Aorta (tissue), 5 donors: ENCODE measurements around the gene PEX11B. TPM values are rescaled to one million over a fixed set of nuclear protein-coding genes. Genes with fewer than 3 reads are reported as not detected.

Source experiments
- ATAC-seq: fragments of 200-7000 bp; cut with Tn5 transposase; one replicate; pipeline ENCODE4 v1.9.1; 2022; ENCODE audit warnings: moderate library complexity; ENCODE audit not compliant: low FRiP score
- DNase-seq, 2 donors: peaks; one replicate each; pipeline ENCODE4 v3.0.0-alpha.2; 2020
- H3K27ac ChIP-seq, 2 donors: one replicate each; pipeline ENCODE4 v1.5.1; 2013; ENCODE audit warnings: low read length in 2 of 2, mild to moderate bottlenecking in 2 of 2, moderate library complexity in 2 of 2, control low read depth in 1 of 2, inconsistent platforms in 1 of 2, low read depth in 1 of 2
- H3K27me3 ChIP-seq, 2 donors: one replicate each; pipeline ENCODE4 v1.6.1; 2013; ENCODE audit warnings: control low read depth in 1 of 2, low read length in 1 of 2, mild to moderate bottlenecking in 1 of 2, moderate library complexity in 1 of 2; ENCODE audit not compliant: insufficient read depth in 2 of 2, control insufficient read depth in 1 of 2
- H3K36me3 ChIP-seq, 2 donors: one replicate each; pipeline ENCODE4 v1.6.1; 2013; ENCODE audit warnings: control low read depth in 1 of 2, low read length in 1 of 2, mild to moderate bottlenecking in 1 of 2; ENCODE audit not compliant: insufficient read depth in 2 of 2, control insufficient read depth in 1 of 2
- H3K4me1 ChIP-seq, 2 donors: one replicate each; pipeline ENCODE4 v1.6.1; 2013; ENCODE audit warnings: low read length in 2 of 2, control low read depth in 1 of 2, mild to moderate bottlenecking in 1 of 2, moderate library complexity in 1 of 2; ENCODE audit not compliant: insufficient read depth in 2 of 2, control insufficient read depth in 1 of 2
- H3K4me3 ChIP-seq, 2 donors: one replicate each; pipeline ENCODE4 v1.5.1; 2013; ENCODE audit warnings: low read length in 2 of 2, control low read depth in 1 of 2, mild to moderate bottlenecking in 1 of 2
- H3K9me3 ChIP-seq: one replicate; pipeline ENCODE4 v1.6.1; 2013; ENCODE audit warnings: mild to moderate bottlenecking, low read length; ENCODE audit not compliant: control insufficient read depth
- WGBS, 2 donors: extraction: QIAGEN DNeasy Blood & Tissue Kit; methylation state at CpG; one replicate each; pipeline ENCODE4 v1.1.7; 2013; 5-methylcytosine and 5-hydroxymethylcytosine counted together
- intact Hi-C, 2 donors: fragments of 100-400 bp; cut with DNase I; formaldehyde crosslinking; loops; one replicate each; pipeline versions ENCODE4 v1.14.2 to v1.15.0; 2022
- polyA plus RNA-seq, 2 donors: library from polyadenylated mRNA; stranded (reverse); fragments of 200-250 nt; gene quantifications; one replicate each; pipeline ENCODE4 v1.2.3, GENCODE V29; 2013
- total RNA-seq, 2 donors: library from RNA; stranded (reverse); fragmentation: NEBNext Ultra II Directional; extraction: Animal tissue kit (Norgen Biotek cat#: 25700); gene quantifications; one replicate each; pipeline ENCODE4 v1.2.1, GENCODE V29; 2021
- donor health status: healthy with polysubstance abuse.
- donor health status: Bipolar disorder and iron deficiency.
- donor health status: DM: no; HTN: no; CAD: no.
- donor health status: DM: no; HTN: no; CAD: no.
- donor health status: DM: yes; HTN: yes; CAD: no.

The PEX11B gene
- total and polyA plus RNA-seq, 4 donors, result 10.0 to 20.6 (median 16.6) TPM

GRCh38 chr1:145956781-145957442 lies 38.4 kb upstream of the PEX11B start:
- DNase-seq (no peak), ATAC-seq (no peak)
- intact Hi-C loops, result loop anchor here in 1 of 2 donors (2.0 to 10.0 kb wide), 3 partner anchors 30 to 82 kb away; partner anchors contain the start of genes PEX11B and RBM8A
- Histone ChIP-seq H3K9me3 (no peaks in the 10 kb centered on the region), H3K36me3 (no peaks in the 10 kb centered on the region), H3K27me3 (no peaks in the 10 kb centered on the region), H3K4me1 (peaks cover 4 to 6% of the 10 kb centered on the region in 2 donors), H3K27ac (peak overlapping the region; percentile 88 to 89), H3K4me3 (peak overlapping the region; percentile 64 to 97)
- 0 to 1% methylated on average over 3 of the region's 3 CpGs for WGBS, 2 donors

- no peaks in the 10 kb centered on the region for H3K9me3 ChIP-seq
- DNase-seq, result no peak
- peak overlapping the region; percentile 8 to 97 for H3K4me3 ChIP-seq
- peak overlapping the region in 1 of 2 donors; percentile 18 for H3K27ac ChIP-seq
- H3K27me3 ChIP-seq, result no peaks in the 10 kb centered on the region
- H3K4me1 ChIP-seq, result peaks cover 4 to 11% of the 10 kb centered on the region in 2 donors
- intact Hi-C loops, result loop anchor here in 1 of 2 donors (2.0 to 10.0 kb wide), 3 partner anchors 30 to 82 kb away; partner anchors contain the start of genes PEX11B and RBM8A
- no peak for ATAC-seq
- no peaks in the 10 kb centered on the region for H3K36me3 ChIP-seq
These were observed 37.8 kb upstream of the PEX11B start for GRCh38 chr1:145956361-145956760.

GRCh38 chr1:145955436-145955835 lies 36.9 kb upstream of the PEX11B start:
- Histone ChIP-seq H3K27ac (no peak overlapping the region), H3K36me3 (no peaks in the 10 kb centered on the region), H3K9me3 (no peaks in the 10 kb centered on the region), H3K27me3 (no peaks in the 10 kb centered on the region), H3K4me1 (peaks cover 4 to 11% of the 10 kb centered on the region in 2 donors), H3K4me3 (peak overlapping the region in 1 of 2 donors; percentile 9)
- ATAC-seq (no peak), DNase-seq (no peak)
- WGBS, 2 donors, result 2 to 7% methylated on average over 2 of the region's 2 CpGs
- intact Hi-C loops, result loop anchor here in 1 of 2 donors (5.0 to 10.0 kb wide), 2 partner anchors 38 to 81 kb away; partner anchors contain the start of gene PEX11B

GRCh38 chr1:145953861-145954260 lies 35.3 kb upstream of the PEX11B start:
- Histone ChIP-seq H3K4me1 (peaks cover 4 to 11% of the 10 kb centered on the region in 2 donors), H3K27ac (no peak overlapping the region), H3K27me3 (no peaks in the 10 kb centered on the region), H3K9me3 (no peaks in the 10 kb centered on the region), H3K36me3 (no peaks in the 10 kb centered on the region), H3K4me3 (no peak overlapping the region)
- intact Hi-C loops, result loop anchor here in 1 of 2 donors (10.0 kb wide), 1 partner anchor 79 kb away; no protein-coding TSS in a partner anchor
- 61 to 67% methylated on average over 6 of the region's 6 CpGs for WGBS, 2 donors
- no peak for DNase-seq
- ATAC-seq, result no peak

- H3K36me3 ChIP-seq, result no peaks in the 10 kb centered on the region
- no peak overlapping the region for H3K4me3 ChIP-seq
- peaks cover 4 to 11% of the 10 kb centered on the region in 2 donors for H3K4me1 ChIP-seq
- WGBS, 2 donors, result 96 to 98% methylated on average over 3 of the region's 3 CpGs
- H3K9me3 ChIP-seq, result no peaks in the 10 kb centered on the region
- no peak overlapping the region for H3K27ac ChIP-seq
- H3K27me3 ChIP-seq, result no peaks in the 10 kb centered on the region
- DNase-seq (no peak), ATAC-seq (no peak)
- intact Hi-C loops, result loop anchor here in 1 of 2 donors (10.0 kb wide), 1 partner anchor 78 kb away; no protein-coding TSS in a partner anchor
These were observed 34.4 kb upstream of the PEX11B start for GRCh38 chr1:145952903-145953302.

- ATAC-seq (no peak), DNase-seq (no peak)
- H3K27me3 ChIP-seq, result no peaks in the 10 kb centered on the region
- no peaks in the 10 kb centered on the region for H3K9me3 ChIP-seq
- peaks cover 0 to 2% of the 10 kb centered on the region in 2 donors for H3K36me3 ChIP-seq
- WGBS, 2 donors, result 22 to 38% methylated on average over 1 of the region's 1 CpG
- H3K4me3 ChIP-seq, result no peak overlapping the region
- H3K27ac ChIP-seq, result no peak overlapping the region
- intact Hi-C loops, result loop anchor here in 1 of 2 donors (10.0 kb wide), 1 partner anchor 77 kb away; no protein-coding TSS in a partner anchor
- H3K4me1 ChIP-seq, result peaks cover 4 to 11% of the 10 kb centered on the region in 2 donors
These were observed 33.0 kb upstream of the PEX11B start for GRCh38 chr1:145951526-145951925.

- Histone ChIP-seq H3K36me3 (peaks cover 0 to 2% of the 10 kb centered on the region in 2 donors), H3K9me3 (no peaks in the 10 kb centered on the region), H3K4me3 (no peak overlapping the region), H3K27me3 (no peaks in the 10 kb centered on the region), H3K4me1 (peaks cover 1 to 8% of the 10 kb centered on the region in 2 donors), H3K27ac (no peak overlapping the region)
- intact Hi-C loops, result no loop called here
- no peak for DNase-seq
- ATAC-seq, result no peak
- 92% methylated on average over 4 of the region's 4 CpGs for WGBS, 2 donors
These were observed 30.7 kb upstream of the PEX11B start for GRCh38 chr1:145949219-145949618.

- H3K4me3 ChIP-seq, result no peak overlapping the region
- no peak for DNase-seq
- H3K36me3 ChIP-seq, result peaks cover 2 to 3% of the 10 kb centered on the region in 2 donors
- no peaks in the 10 kb centered on the region for H3K9me3 ChIP-seq
- intact Hi-C loops, result no loop called here
- no peak overlapping the region for H3K27ac ChIP-seq
- no peaks in the 10 kb centered on the region for H3K27me3 ChIP-seq
- peaks cover 0 to 8% of the 10 kb centered on the region in 2 donors for H3K4me1 ChIP-seq
- WGBS, 2 donors, result 62 to 69% methylated on average over 4 of the region's 4 CpGs
- ATAC-seq, result no peak
These were observed 29.0 kb upstream of the PEX11B start for GRCh38 chr1:145947551-145947950.
